ENCODE measurements around the gene TBC1D32.
"Not testable (repeated sequence)": the region's sequence is repeated elsewhere in the genome, so short reads cannot be mapped to it uniquely, and the experiment has no call there.

The TBC1D32 gene

DNA sequence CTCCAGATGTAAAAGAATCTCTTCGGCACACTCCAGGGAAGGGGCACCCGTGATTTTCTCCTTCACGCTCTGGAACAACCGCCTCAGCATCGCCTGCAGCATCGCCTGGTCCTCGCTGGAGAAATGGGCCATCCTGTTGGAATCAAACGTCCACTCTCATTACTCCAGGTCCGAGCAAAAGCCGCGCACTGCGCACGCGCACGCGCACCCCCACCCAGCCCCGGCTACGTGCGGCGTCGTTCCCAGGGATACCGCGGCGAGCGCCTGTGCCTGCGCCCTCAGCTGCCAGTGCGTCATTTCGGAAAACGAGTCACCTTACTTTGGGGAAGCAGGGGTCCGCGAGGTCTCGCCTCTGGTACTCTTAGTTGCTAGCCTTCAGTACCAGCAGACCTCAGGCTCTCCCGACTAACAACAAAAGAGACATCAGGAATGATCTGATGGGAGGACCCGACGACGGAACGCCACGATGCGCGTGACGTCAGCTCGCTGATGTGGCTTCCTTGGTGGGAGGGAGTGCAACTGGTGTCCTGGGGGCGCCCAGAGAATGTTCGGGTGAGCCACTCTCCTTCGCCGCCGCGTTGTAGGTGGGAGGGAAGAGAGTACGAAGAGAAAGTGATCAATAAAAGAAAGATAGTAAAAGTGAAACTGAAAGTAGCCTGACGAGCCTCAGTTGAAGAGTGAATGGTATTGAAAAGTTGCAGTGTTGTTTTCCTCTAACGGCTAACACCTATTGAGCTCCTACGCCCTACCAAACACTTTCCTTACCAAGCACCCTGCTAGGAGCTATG lies at the start of gene TBC1D32:
Gene TBC1D32, minus strand, starts transcription at position 182 of the 788 bp plus-strand sequence. Its CDS starts 50 bp downstream, at position 132.
- Mint-ChIP-seq H3K9me3 (no peaks in the 10 kb centered on the region), H3K27me3 (no peaks in the 10 kb centered on the region), H3K36me3 (no peaks in the 10 kb centered on the region), H3K4me3 (peak within 1 kb of the TSS; percentile 99), H3K27ac (peak within 1 kb of the TSS; percentile 97), H3K4me1 (peaks cover 48% of the 10 kb centered on the region)
- peak; percentile 96 for ATAC-seq

DNA sequence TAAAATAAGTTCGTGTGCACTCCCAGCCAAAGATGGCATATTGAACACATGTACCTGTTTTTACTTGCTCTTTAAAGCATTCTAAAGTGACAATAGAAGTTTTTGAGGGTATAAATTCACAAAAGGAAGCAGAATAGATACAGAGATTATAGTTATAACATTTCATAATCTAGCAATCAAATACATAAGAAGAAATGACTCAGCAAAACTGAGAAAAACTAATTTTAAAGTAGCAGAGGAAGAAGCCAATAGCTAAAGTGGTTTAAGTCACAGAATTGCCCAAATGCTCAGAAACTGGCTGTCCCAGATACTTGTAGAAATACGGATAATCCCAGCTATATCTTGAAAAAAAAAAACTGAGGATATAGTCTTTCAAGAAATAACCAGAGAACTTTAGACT lies 49.2 kb upstream of the TBC1D32 start:
- Mint-ChIP-seq H3K27ac (no peak overlapping the region), H3K4me1 (no peaks in the 10 kb centered on the region)

GRCh38 chr6:121382467-121383121 lies 48.3 kb upstream of the TBC1D32 start:
- no peaks in the 10 kb centered on the region for H3K9me3 Mint-ChIP-seq
- no peaks in the 10 kb centered on the region for H3K4me1 Mint-ChIP-seq
- no peak overlapping the region for H3K27ac Mint-ChIP-seq
- no peak overlapping the region for H3K4me3 Mint-ChIP-seq
- ATAC-seq, result no peak
- peaks cover 19% of the 10 kb centered on the region for H3K27me3 Mint-ChIP-seq
- no peaks in the 10 kb centered on the region for H3K36me3 Mint-ChIP-seq

More for the DNA sequence above, 49.2 kb upstream of the TBC1D32 start:
- peaks cover 19% of the 10 kb centered on the region for H3K27me3 Mint-ChIP-seq
- H3K36me3 Mint-ChIP-seq, result no peaks in the 10 kb centered on the region
- ATAC-seq, result no peak
- no peaks in the 10 kb centered on the region for H3K9me3 Mint-ChIP-seq
- no peak overlapping the region for H3K4me3 Mint-ChIP-seq

DNA sequence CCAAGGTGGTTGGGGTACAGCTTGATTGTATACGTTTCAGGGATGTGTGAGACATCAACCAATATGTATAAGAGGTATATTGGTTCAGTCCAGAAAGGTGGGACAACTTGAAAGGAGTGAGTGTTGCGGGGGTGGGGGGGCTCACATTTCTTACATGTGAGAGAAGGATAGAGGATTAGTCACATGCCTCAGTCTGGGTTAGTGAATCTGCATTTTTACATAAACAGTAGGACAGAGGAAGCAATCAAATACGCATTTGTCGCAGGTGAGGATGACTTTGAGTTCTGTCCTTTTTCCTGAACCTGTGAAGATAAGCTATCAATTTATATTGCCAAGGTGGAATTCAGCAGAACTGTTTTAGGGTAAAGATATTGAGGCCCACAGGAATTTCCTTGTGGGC lies 42.1 kb upstream of the TBC1D32 start:
- Mint-ChIP-seq H3K4me3 (no peak overlapping the region), H3K36me3 (no peaks in the 10 kb centered on the region)

GRCh38 chr6:121374219-121374618 lies 39.9 kb upstream of the TBC1D32 start:
- not testable (repeated sequence) for H3K36me3 Mint-ChIP-seq, H3K27ac Mint-ChIP-seq, H3K27me3 Mint-ChIP-seq, H3K4me3 Mint-ChIP-seq, ATAC-seq, H3K4me1 Mint-ChIP-seq
- peaks cover 12% of the 10 kb centered on the region for H3K9me3 Mint-ChIP-seq

More for the DNA sequence above, 42.1 kb upstream of the TBC1D32 start:
- Mint-ChIP-seq H3K4me1 (no peaks in the 10 kb centered on the region), H3K27me3 (no peaks in the 10 kb centered on the region), H3K9me3 (peaks cover 12% of the 10 kb centered on the region), H3K27ac (no peak overlapping the region)
- ATAC-seq, result no peak

GRCh38 chr6:121365536-121366521 lies 31.5 kb upstream of the TBC1D32 start:
- Mint-ChIP-seq H3K4me1 (no peaks in the 10 kb centered on the region), H3K36me3 (no peaks in the 10 kb centered on the region), H3K4me3 (no peak overlapping the region), H3K9me3 (peaks cover 5% of the 10 kb centered on the region), H3K27me3 (peaks cover 35% of the 10 kb centered on the region), H3K27ac (no peak overlapping the region)
- ATAC-seq, result no peak

DNA sequence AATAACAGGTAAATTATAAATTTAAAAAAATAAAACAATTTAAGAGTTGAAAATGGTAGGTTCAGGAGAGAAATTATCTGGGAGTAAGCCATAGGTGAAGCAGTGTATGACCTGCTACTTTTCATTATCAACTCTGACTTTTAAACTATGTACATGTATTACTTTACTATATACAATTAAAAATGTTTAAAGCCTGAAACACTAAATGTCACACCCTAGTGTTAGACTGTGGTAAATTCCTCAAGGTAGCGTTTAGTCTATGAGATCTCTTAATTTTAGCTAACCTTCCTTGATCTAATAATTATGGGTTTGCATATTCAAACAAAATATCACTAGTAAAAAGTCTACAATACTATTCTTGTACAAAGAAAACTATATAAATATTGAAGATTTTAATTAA lies 22.3 kb upstream of the TBC1D32 start:
- H3K27me3 Mint-ChIP-seq, result peaks cover 33% of the 10 kb centered on the region
- H3K9me3 Mint-ChIP-seq, result no peaks in the 10 kb centered on the region
- H3K27ac Mint-ChIP-seq, result no peak overlapping the region
- H3K36me3 Mint-ChIP-seq, result no peaks in the 10 kb centered on the region
- no peaks in the 10 kb centered on the region for H3K4me1 Mint-ChIP-seq
- no peak for ATAC-seq
- no peak overlapping the region for H3K4me3 Mint-ChIP-seq

- Mint-ChIP-seq H3K27me3 (peaks cover 30% of the 10 kb centered on the region), H3K4me3 (no peak overlapping the region), H3K27ac (no peak overlapping the region), H3K4me1 (no peaks in the 10 kb centered on the region), H3K9me3 (no peaks in the 10 kb centered on the region), H3K36me3 (no peaks in the 10 kb centered on the region)
- no peak for ATAC-seq
Observed at GRCh38 chr6:121354764-121355163, 20.5 kb upstream of the TBC1D32 start.

- H3K36me3 Mint-ChIP-seq, result no peaks in the 10 kb centered on the region
- peaks cover 34% of the 10 kb centered on the region for H3K27me3 Mint-ChIP-seq
- H3K27ac Mint-ChIP-seq, result no peak overlapping the region
- ATAC-seq, result no peak
- H3K4me3 Mint-ChIP-seq, result no peak overlapping the region
- no peaks in the 10 kb centered on the region for H3K4me1 Mint-ChIP-seq
- no peaks in the 10 kb centered on the region for H3K9me3 Mint-ChIP-seq
Observed at GRCh38 chr6:121352941-121353340, 18.7 kb upstream of the TBC1D32 start.

GRCh38 chr6:121351916-121352315 lies 17.6 kb upstream of the TBC1D32 start:
- Mint-ChIP-seq H3K4me1 (no peaks in the 10 kb centered on the region), H3K9me3 (no peaks in the 10 kb centered on the region), H3K27ac (no peak overlapping the region), H3K4me3 (no peak overlapping the region), H3K36me3 (no peaks in the 10 kb centered on the region), H3K27me3 (peaks cover 34% of the 10 kb centered on the region)
- no peak for ATAC-seq

DNA sequence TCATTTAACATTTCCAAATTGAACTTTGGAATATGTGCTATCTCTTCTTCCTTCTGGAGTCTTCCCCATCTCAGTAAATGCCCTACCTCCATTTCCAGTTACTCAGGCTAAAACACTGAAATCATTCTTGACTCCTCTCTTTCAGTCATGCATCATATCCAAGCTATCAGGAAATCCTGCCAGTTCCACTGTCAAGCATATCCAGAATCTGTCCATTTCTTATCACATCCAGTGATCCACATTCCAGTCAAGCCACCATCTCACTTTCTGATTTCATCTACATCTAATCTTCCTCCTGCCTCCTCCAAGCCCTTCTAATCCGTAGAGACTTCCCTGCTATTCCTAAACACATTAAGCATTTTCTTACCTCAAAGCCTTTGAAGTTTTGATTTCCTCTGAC lies 15.3 kb upstream of the TBC1D32 start:
- no peak overlapping the region for H3K27ac Mint-ChIP-seq
- no peak overlapping the region for H3K4me3 Mint-ChIP-seq
- H3K4me1 Mint-ChIP-seq, result no peaks in the 10 kb centered on the region
- peaks cover 34% of the 10 kb centered on the region for H3K27me3 Mint-ChIP-seq
- no peaks in the 10 kb centered on the region for H3K36me3 Mint-ChIP-seq
- ATAC-seq, result no peak
- H3K9me3 Mint-ChIP-seq, result no peaks in the 10 kb centered on the region

DNA sequence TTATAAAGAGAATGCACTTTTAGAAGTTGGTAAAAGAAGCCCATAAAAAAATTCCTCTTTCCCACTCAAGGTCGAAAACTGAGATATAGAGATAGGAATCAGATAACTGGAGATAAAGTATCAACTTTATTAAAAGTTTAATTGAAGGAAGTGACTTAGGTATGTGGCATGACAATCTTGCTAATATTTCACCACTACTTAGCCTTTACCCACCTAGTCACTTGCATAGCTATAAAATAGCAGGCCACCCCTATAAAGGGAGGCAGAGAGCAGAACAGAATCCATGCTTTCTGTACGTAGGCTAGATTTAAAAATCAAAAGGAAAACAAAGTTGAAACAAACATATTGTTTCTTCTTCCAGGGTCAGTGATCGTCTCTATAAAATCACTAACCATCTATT lies 13.2 kb upstream of the TBC1D32 start:
- Mint-ChIP-seq H3K36me3 (no peaks in the 10 kb centered on the region), H3K27ac (no peak overlapping the region), H3K4me1 (no peaks in the 10 kb centered on the region), H3K4me3 (no peak overlapping the region), H3K9me3 (no peaks in the 10 kb centered on the region), H3K27me3 (peaks cover 27% of the 10 kb centered on the region)
- no peak for ATAC-seq

DNA sequence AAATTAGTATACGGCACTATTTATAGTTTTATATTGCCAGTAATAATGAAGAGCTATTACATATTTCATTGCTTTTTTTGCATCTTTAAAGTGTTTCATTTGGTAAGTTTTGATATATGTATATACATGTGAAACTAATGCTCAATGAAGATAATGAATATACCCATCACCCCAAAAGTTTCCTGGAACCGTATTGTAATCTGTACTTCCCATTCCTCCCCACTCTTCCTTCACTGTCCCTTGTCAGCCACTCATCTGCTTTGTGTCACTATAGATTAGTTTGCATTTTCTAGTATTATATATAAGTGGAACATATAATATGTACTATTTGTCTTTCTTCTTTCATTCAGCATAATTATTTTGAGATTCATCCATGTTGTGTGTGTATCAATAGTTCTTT lies 10.3 kb upstream of the TBC1D32 start:
- Mint-ChIP-seq H3K27me3 (peaks cover 9% of the 10 kb centered on the region), H3K4me1 (no peaks in the 10 kb centered on the region), H3K9me3 (no peaks in the 10 kb centered on the region), H3K36me3 (no peaks in the 10 kb centered on the region), H3K4me3 (no peak overlapping the region), H3K27ac (no peak overlapping the region)
- no peak for ATAC-seq

DNA sequence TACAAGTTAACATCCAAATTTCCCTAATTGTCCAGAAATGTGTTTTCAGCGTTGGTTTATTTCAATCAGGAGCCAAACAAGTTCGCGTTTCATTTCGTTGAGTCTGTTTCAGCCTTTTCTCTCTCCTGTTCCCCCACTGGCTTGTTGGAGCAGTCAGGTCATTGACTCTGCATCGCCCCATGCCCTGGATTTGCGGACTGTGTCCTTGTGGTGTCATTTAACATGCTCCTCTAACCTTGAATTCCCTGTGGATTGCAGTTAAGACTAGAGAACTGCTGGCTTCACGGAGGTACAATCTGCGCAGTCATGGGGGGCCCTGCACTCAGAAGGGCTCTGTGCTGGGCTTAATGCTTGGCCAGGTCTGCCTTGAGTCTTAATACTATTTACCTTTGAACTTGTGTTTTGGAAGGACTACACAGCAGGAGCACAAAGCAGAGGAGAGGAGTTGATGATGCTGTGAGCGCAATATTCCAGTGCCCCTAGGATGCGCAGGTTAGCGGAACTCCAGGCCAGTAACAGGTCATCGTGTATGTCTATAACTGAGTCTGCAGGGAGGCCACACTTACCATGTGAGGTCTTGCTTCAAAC lies 5.5 kb upstream of the TBC1D32 start:
- Mint-ChIP-seq H3K4me1 (peaks cover 10% of the 10 kb centered on the region), H3K27ac (no peak overlapping the region), H3K9me3 (no peaks in the 10 kb centered on the region), H3K4me3 (no peak overlapping the region), H3K27me3 (peaks cover 7% of the 10 kb centered on the region), H3K36me3 (no peaks in the 10 kb centered on the region)
- no peak for ATAC-seq

DNA sequence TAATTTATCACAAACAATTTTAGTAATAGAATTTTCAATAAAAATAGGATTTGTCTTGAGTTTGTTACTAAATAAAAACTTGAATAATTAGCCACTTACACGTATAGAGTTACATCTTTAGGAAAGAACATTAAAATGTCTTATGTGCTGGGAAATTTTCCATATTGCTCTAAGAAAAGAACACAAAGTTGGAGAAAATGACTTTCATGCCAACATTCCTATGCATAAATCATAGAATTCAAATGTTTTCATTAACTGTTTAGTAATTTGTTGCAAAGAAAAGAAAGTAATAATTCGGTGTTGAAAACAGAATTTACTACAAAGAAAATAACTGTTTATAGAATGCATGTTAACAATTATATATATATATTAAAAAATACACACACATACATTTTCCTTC lies 4.7 kb upstream of the TBC1D32 start:
- ATAC-seq, result no peak
- Mint-ChIP-seq H3K27me3 (peaks cover 7% of the 10 kb centered on the region), H3K4me3 (no peak overlapping the region), H3K4me1 (peaks cover 13% of the 10 kb centered on the region), H3K27ac (no peak overlapping the region), H3K36me3 (no peaks in the 10 kb centered on the region), H3K9me3 (no peaks in the 10 kb centered on the region)

Measured in stimulated activated memory B cell treated with anti-CD40 and anti-IgM and Interleukin-4, amounts not matched to agents 10 μg/mL and 1 μg/mL and 100 μg/mL, for 72 hours (primary cell).